Activated CD4-positive, alpha-beta T cell treated with anti-CD3 and anti-CD28 coated beads, Interleukin-2, amount 50 U/mL, for 48 hours (primary cell): ENCODE measurements around the gene CORO1C.
A peak's percentile ranks its signal among the peaks of the same experiment; 100 is the strongest.

Experiments
- DNase-seq, 2 experiments: peaks; one replicate each; pipeline ENCODE4 v3.0.0-alpha.2; 2020

The CORO1C gene

GRCh38 chr12:108696111-108696995 is 35.0 kb downstream of the CORO1C start:
- peak; percentile 19 to 49 for DNase-seq

- DNase-seq: peak; percentile 22 to 41
Observed at GRCh38 chr12:108694812-108695278, 36.5 kb downstream of the CORO1C start.

DNA sequence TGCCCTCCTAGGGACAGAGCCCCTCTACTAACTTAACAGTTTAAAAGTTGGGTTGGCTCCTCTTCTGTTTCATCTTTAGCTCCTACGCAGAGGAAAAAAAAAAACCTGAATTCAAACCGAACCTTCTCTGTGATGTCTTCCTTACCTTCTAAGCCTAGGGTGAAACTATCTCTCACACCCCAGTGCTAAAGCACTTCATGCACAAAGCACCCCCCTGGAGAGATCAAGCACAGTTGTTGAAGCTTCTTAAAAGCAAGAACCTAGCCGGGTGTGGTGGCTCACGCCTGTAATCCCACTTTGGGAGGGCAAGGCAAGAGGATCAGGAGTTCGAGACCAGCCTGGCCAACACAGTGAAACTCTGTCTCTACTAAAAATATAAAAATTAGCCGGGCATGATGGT is 37.6 kb downstream of the CORO1C start:
- DNase-seq: no peak

GRCh38 chr12:108693186-108693730 is 38.1 kb downstream of the CORO1C start:
- no peak for DNase-seq

DNA sequence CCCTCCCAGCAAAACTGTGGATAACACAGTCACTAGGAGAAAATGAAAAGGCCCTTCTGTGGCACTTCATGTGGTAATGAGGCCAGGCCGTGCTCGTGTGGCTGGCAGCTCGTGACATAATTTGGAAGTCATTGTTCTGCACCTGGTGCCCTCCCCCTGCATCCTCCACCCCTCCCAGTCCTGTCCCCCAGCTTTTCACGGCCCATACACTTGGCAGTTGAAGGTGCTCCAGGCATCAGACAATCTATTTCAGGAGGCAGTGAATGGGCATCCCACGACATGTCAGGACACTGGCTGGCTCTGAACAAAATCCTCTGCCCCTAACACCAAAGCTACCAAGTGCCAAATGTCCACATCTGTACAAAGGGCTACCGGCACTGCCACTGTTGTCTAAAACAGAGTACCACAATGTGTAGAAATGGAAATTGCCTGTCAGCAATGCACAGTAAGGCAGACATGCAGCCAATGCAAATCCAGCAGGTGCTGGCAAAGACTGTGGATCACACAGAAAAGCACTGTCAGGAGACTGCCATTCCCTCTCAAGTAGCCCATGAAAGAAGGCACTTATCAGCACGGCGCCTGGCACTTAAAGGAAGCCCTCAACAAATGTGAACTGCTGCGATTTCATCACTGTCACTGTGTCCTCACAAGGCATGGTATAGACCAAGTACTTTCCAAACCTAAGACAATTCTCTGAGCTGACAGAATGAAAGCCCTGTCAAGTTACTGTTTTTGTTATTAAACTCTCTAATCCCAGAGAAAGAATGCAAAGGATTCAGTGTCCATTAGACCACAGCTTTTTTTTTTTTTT is 39.1 kb downstream of the CORO1C start:
- DNase-seq: no peak

DNA sequence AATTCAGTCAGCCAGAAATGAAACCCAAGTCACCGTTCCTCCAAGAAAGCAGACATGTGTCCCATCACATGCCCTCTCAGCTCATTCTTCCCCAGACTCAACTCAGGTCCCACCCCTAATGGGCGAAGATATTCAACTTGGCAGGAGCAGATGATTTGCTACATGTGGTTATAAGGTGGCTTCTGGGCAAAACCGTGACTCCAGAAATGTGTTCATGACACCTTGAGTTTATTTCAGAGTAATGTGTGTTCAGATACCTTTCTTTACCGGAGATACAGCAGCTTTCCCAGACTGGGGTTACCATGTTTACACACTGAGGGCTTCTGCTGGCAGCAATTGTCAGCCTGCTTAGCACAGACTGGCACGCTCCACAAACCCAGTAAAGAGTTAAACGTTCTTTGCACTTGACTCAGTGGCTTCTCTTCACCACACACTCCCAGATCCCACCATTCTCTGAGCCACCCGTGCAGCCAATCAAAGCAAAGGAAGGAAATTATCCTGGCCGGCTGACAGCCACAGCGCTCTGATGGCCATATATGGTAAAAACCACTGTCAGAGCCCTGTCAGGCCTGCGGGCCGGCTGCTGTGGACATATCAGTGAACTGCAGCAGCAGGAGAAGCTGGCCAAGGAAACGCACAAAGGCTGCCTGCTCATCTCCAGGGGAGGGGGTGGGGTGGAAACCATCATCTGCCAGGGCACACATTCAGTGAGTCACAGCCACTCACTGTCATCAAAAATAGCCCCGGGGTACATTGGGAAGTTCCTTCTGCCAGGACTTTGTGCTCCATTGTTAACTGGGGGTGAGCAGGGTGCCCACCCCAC is 39.9 kb downstream of the CORO1C start:
- DNase-seq: peak; percentile 79 to 86

GRCh38 chr12:108690542-108691174 is 40.7 kb downstream of the CORO1C start:
- no peak for DNase-seq

- DNase-seq: no peak
Observed at GRCh38 chr12:108690191-108690518, 41.2 kb downstream of the CORO1C start.

- peak; percentile 52 to 62 for DNase-seq
Observed at GRCh38 chr12:108689314-108690190, 41.8 kb downstream of the CORO1C start.

- no peak for DNase-seq
Observed at GRCh38 chr12:108686780-108687179, 44.5 kb downstream of the CORO1C start.

- DNase-seq: no peak
Observed at GRCh38 chr12:108685469-108686260, 45.7 kb downstream of the CORO1C start.

GRCh38 chr12:108683906-108684556 is 47.3 kb downstream of the CORO1C start:
- no peak for DNase-seq

- DNase-seq: no peak
Observed at GRCh38 chr12:108681317-108681716, 50.0 kb downstream of the CORO1C start.

GRCh38 chr12:108679106-108679681 is 52.1 kb downstream of the CORO1C start:
- no peak for DNase-seq

DNA sequence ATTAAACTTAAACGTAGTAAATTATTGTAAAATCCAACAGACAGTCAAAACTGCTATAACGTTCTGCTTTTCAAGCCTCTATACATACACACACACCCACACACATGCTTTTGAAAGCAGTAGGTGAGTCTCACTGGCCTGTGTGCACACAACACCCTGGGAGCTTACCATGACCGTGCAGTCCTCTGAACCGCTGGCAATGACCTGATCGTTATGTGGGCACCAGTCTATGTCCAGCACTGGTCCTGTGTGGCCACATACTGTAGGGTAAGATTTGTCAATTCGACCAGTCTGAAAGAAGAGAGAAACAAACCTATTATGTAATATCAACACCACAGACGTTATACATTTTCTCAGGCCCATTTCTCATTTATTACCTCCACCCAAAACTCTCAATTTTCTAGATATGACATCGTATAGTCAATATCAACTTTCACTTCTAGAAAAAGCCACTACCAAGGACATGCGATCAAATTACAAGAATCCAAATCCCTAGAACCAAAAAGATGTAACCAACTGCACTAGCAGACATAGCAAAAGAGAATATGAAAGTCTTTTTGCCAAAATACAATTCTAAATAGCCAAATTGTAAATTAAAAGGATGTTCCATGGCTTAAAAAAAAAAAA is 53.1 kb downstream of the CORO1C start:
- DNase-seq: no peak

- DNase-seq: no peak
Observed at GRCh38 chr12:108677381-108677780, 53.9 kb downstream of the CORO1C start.

- no peak for DNase-seq
Observed at GRCh38 chr12:108676707-108677106, 54.6 kb downstream of the CORO1C start.

DNA sequence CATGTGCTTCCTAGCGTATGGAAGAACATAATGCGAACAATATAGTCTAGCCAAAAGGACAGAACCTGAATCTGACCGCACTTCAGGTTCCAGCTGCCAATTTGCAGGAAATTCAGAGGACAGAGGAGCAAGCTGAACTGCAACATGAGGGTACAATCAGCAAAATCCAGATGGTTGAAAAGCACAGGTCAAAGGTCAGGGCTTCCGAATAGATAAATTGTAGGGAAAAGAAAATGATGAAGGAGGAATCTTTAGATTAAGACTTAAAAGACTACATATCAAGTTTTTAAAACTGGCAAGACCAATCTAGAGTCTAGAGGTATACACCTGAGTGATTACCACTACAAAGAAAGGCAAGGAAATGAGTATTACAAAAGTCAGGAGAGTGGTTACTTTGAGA is 55.5 kb downstream of the CORO1C start:
- DNase-seq: no peak

GRCh38 chr12:108672054-108672453 is 59.3 kb downstream of the CORO1C start:
- DNase-seq: no peak
